ENCODE data around the gene ACD.
A peak's percentile ranks its signal among the peaks of the same experiment; 100 is the strongest.

ACD gene

DNA sequence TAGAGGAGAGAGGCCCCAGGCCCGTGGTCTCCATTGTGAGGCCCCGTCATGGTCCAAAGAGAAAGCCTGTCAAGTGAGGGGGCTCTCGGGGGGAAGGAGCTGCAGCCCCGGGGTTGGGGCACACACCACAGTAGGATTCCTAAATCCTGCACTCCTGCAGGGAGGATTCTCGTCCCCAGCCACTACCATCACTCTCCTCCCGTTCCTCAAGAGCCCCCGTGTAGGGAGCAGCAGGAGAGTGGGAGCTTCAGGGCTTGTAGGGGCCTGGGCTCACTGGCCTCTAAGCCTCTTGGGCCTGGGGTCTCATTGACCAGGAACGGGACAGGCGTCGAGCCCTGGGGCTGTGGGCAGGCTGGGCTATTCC, 7.4 kb upstream of the ACD start:
- Histone ChIP-seq H3K27me3 (replicated peaks) (no peaks in the 10 kb centered on the region), H3K27ac (no peak overlapping the region), H3K36me3 (replicated peaks) (no peaks in the 10 kb centered on the region), H3K4me3 (ENCODE audit: low read depth, low read length) (peak overlapping the region; percentile 66)
- TF ChIP-seq, protein P1, sequence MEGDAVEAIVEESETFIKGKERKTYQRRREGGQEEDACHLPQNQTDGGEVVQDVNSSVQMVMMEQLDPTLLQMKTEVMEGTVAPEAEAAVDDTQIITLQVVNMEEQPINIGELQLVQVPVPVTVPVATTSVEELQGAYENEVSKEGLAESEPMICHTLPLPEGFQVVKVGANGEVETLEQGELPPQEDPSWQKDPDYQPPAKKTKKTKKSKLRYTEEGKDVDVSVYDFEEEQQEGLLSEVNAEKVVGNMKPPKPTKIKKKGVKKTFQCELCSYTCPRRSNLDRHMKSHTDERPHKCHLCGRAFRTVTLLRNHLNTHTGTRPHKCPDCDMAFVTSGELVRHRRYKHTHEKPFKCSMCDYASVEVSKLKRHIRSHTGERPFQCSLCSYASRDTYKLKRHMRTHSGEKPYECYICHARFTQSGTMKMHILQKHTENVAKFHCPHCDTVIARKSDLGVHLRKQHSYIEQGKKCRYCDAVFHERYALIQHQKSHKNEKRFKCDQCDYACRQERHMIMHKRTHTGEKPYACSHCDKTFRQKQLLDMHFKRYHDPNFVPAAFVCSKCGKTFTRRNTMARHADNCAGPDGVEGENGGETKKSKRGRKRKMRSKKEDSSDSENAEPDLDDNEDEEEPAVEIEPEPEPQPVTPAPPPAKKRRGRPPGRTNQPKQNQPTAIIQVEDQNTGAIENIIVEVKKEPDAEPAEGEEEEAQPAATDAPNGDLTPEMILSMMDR (IDR thresholded peaks at IDR 0.05; ENCODE audit: low read depth, low read length, missing control alignments) = no peak
- in situ Hi-C loops (cut with HindIII; ENCODE audit: low pct_ligation_motif_present, low sequenced_read_pairs) = no loop called here
- DNase-seq = no peak

DNA sequence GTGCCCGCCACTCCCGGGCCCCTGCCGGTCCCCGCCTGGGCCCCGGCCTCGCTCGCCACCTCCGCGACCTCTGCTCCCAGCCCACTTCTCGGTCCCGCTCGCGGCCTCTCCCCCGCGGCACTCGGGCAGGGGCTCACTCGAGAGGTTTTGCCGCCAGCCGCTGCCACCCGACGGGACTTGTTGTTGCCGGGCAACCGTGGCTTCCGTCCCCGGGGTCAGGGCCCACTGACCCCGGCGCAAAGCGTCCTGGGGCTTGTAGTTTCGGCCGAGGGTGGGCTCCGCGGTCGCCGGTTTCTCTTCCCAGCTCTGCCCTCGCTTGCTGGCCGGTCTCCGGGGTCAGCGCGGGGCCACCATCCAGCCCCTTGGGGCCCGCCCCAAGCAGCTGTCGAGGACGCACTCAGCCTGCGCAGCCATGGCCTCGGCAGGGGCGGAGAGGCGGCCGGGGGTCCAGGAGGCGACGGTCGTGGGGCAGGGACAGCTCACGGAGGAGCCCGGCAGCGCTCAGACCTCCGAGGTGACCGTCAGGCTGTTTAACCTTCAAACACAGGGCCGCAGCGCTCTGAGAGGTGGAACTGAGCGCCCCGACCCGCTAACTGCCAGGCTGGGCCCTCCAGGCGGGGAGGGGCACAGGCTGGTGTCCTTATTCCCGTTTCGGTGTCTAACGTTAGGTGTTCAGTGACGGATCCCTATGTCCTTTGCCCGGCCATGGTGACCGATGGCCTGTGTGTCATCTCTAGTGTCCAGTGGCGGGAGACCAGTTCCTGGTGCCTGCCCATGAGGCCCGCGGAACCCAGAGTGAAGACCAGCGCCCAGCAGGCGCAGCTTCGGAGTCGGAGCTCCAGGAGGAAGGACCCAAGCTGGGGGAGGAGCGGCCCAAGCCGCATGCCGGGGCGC, 6.7 kb upstream of the ACD start, which contains the start of the genes C16orf86 and ENKD1:
C16orf86 (plus strand) TSS at position 256 of the 894 bp plus-strand sequence; CDS start at position 413, 157 bp downstream.
ENKD1 (minus strand) TSS at position 192 of the 894 bp plus-strand sequence. CDS start 308 bp downstream, outside the sequence.
- peak; percentile 23 for DNase-seq
- TF ChIP-seq, protein P1 (IDR thresholded peaks at IDR 0.05; ENCODE audit: low read depth, low read length, missing control alignments) = no peak
- H3K27ac ChIP-seq = no peak within 1 kb of the TSS
- no peaks in the 10 kb centered on the region for H3K36me3 ChIP-seq (replicated peaks)
- peak within 1 kb of the TSS; percentile 66 for H3K4me3 ChIP-seq (ENCODE audit: low read depth, low read length)
- in situ Hi-C loops (cut with HindIII; ENCODE audit: low pct_ligation_motif_present, low sequenced_read_pairs) = no loop called here
- H3K27me3 ChIP-seq (replicated peaks) = no peaks in the 10 kb centered on the region

DNA sequence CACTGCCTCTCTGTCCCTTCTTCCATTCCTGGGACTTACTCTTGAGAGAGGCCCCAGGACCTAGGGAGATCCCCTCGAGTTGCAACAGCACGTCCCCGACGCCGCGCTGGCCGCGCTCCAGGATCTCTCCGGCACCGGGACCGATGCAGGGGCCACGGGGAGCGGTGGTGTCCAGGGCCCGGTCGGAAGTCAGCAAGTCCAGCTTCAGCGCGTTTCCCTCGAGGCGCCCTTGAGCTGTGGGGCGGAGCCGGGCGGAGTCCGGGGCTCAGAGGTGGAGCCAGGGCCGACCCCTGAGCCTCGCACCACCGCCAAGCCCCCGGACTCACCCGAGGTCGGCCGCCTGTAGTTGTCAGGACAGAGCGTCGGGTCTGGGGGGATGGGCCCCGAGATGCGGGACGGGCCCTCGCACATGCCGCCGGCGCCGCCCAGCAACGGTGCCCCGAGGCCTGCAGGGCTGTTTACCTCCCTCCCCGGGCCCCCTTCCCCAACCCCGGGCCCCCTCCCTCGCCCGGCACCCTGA, 6.0 kb upstream of the ACD start:
- Histone ChIP-seq H3K4me3 (ENCODE audit: low read depth, low read length) (peak overlapping the region; percentile 66), H3K36me3 (replicated peaks) (no peaks in the 10 kb centered on the region), H3K27me3 (replicated peaks) (no peaks in the 10 kb centered on the region), H3K27ac (no peak overlapping the region)
- in situ Hi-C loops (cut with HindIII; ENCODE audit: low pct_ligation_motif_present, low sequenced_read_pairs) = no loop called here
- TF ChIP-seq, protein P1 (IDR thresholded peaks at IDR 0.05; ENCODE audit: low read depth, low read length, missing control alignments) = no peak
- no peak for DNase-seq

DNA sequence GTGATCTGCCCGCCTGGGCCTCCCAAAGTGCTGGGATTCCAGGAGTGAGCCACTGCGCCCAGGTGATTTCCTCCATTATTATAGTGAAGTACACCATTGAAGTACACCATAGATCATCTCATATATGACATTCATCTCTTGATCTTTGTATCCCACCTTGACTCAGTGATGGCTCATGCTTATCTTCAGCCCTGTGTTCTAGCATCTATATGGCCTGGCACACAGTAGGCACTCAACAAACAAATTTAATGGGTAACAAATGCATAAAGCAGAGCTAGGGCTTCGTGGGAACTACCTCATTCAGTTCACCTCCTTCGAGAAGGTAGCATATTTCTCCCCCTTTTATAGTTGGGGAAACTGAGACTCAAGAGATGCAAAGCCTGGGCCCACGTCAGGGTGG, 5.5 kb upstream of the ACD start:
- Histone ChIP-seq H3K27me3 (replicated peaks) (no peaks in the 10 kb centered on the region), H3K4me3 (ENCODE audit: low read depth, low read length) (peak overlapping the region; percentile 66), H3K36me3 (replicated peaks) (no peaks in the 10 kb centered on the region), H3K27ac (no peak overlapping the region)
- in situ Hi-C loops (cut with HindIII; ENCODE audit: low pct_ligation_motif_present, low sequenced_read_pairs) = no loop called here
- DNase-seq = no peak
- TF ChIP-seq, protein P1 (IDR thresholded peaks at IDR 0.05; ENCODE audit: low read depth, low read length, missing control alignments) = no peak

DNA sequence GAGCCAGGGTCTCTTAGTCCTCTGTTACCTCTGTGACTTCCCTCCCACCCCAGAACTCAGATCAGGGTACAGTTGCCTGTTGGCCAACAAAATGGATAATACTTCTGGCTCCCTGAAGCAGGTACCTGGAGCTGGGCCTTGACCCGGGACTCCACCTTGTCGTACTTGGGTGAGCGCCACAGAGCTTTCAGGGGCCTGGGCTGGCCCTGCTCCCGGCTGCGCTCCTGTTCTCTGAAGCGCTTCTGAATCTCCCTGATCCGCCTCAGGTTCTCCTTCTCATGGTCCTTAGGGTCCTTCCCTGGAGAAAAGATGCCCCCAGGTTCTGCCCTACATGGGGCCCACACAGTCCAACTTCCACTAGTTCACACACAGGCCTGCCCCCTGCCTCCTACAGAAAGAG, 4.8 kb upstream of the ACD start:
- H3K36me3 ChIP-seq (replicated peaks) = no peaks in the 10 kb centered on the region
- no peak overlapping the region for H3K4me3 ChIP-seq (ENCODE audit: low read depth, low read length)
- TF ChIP-seq, protein P1 (IDR thresholded peaks at IDR 0.05; ENCODE audit: low read depth, low read length, missing control alignments) = no peak
- H3K27ac ChIP-seq = no peak overlapping the region
- in situ Hi-C loops (cut with HindIII; ENCODE audit: low pct_ligation_motif_present, low sequenced_read_pairs) = no loop called here
- no peaks in the 10 kb centered on the region for H3K27me3 ChIP-seq (replicated peaks)
- no peak for DNase-seq
